ENCODE measurements around the gene RAP1GAP.

Gene RAP1GAP

DNA sequence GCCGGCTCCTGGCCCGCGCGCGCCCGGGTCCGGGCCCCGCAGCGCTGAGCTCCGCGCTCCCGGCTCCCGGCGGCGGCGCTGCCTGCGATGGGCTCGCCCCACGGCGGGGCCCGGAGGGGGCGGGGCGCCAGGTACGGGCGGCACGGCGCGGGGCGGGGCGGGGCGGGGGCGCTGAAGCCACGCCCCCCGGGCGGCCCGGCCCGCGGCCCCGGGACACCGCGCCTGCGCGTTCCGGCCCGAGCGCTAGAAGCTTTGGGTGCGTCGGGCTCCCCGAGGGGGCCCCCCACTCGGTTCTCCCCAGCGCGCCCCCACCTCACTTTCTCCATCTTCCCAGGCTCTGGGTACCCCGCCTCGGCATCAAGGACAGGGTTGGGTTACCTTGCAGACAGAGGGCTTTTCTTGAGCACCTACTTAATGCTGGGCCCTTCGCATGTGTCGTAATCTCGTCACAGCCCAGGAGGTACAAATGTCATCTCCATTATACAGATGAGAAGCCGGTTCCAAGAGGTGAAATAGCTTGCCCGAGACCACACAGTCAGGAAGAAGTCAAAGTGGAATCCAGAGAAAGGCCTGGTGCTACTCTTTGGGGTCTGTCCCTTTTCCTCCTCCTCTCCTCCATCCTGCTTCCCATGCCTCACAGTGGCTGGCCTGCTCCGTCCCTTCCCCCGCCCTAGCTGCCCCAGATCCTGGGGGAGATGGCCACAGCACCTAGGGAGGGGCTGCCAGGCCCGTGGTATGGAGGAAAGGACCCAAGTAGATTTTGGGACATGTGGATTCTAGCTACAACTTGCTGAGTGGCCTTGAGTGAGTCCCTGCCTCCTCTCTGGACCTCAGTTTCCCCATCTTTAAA, 46.5 kb downstream of the RAP1GAP start:
- Mint-ChIP-seq H3K27me3 (peaks cover 26% of the 10 kb centered on the region), H3K4me3 (peak overlapping the region; percentile 60), H3K36me3 (ENCODE audit: low read depth) (no peaks in the 10 kb centered on the region), H3K4me1 (peaks cover 2% of the 10 kb centered on the region), H3K9me3 (no peaks in the 10 kb centered on the region), H3K27ac (no peak overlapping the region)
- ATAC-seq (peak; percentile 62), DNase-seq (peak; percentile 56)

DNA sequence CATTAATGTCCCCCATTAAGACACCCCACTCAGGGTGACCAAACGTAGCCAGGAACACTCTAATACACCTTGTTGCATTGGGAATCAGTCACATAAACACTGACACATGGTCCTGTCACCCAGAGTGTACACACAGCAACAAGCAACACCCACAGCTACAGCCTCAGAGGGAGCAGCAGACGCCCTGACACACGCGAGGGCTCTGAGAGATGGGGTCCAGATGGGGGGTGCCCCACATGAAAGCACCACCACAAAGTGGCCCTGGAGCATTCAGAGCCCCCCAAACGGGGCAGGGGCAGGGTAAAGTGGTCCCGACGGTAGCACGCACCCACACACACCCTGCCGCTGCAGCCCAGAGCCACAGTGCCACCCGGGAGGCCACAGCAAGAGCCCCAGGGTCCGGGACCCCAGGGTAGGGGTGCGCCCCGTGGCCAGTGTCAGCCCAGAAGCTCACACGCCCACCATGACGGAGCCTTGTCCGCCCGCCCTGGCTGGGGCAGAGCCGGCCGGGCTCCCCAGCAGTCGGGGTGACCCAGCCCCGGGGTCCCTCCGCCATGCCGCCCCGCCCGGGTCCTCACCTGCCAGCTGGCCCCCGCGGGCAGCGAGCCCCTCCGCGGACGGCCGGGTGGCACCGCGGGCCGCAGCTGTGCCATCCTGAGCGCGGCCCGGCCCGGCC, 47.3 kb downstream of the RAP1GAP start:
- DNase-seq (no peak), ATAC-seq (no peak)
- Mint-ChIP-seq H3K36me3 (ENCODE audit: low read depth) (no peaks in the 10 kb centered on the region), H3K27me3 (peaks cover 26% of the 10 kb centered on the region), H3K4me1 (peaks cover 2% of the 10 kb centered on the region), H3K27ac (no peak overlapping the region), H3K9me3 (no peaks in the 10 kb centered on the region), H3K4me3 (peak overlapping the region; percentile 20)

DNA sequence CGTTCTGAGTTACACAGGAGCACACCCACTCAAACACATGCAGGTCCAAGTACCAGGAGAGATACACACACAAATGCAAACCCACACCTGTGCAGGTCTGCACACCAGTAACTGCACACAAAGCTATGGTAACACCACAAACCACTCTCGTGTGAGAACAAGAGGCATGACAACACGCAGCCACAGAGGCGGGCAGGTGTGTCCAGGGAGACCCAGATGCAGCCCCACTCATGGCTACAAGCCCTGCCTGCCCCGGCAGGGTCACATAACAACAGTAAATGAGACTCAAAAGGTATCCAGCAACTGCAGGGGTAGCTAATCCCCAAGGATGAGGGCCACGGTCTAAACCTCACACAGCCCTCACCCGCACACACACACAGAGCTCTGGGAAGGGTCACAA, 48.1 kb downstream of the RAP1GAP start:
- H3K4me3 Mint-ChIP-seq = no peak overlapping the region

DNA sequence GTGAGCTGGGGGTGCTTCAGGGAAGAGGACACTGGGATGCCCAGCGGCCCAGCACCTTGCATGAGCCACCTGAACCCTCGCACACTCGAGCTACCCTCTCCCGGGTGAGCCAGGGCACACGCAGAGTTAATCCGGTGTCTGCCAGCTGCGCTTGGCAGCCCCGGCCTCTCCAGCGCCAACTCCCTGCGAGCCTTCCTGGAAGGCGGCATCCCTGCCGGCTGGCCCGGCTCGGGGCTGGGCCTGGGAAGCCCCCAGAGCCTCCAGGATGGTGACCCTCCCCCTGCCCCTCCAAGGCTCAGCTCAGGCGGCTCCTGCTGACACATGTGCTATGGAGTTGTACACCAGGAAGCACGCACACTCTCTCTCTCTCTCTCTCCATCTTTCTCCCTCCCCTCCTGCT, 48.7 kb downstream of the RAP1GAP start:
- no peak for DNase-seq
- H3K4me3 Mint-ChIP-seq = no peak overlapping the region
- H3K27me3 Mint-ChIP-seq = peaks cover 26% of the 10 kb centered on the region

More for the DNA sequence above, 48.1 kb downstream of the RAP1GAP start:
- ATAC-seq (no peak), DNase-seq (no peak)
- H3K9me3 Mint-ChIP-seq = no peaks in the 10 kb centered on the region
- H3K27ac Mint-ChIP-seq = no peak overlapping the region
- H3K27me3 Mint-ChIP-seq = peaks cover 26% of the 10 kb centered on the region
- H3K4me1 Mint-ChIP-seq = peaks cover 2% of the 10 kb centered on the region
- no peaks in the 10 kb centered on the region for H3K36me3 Mint-ChIP-seq (ENCODE audit: low read depth)

DNA sequence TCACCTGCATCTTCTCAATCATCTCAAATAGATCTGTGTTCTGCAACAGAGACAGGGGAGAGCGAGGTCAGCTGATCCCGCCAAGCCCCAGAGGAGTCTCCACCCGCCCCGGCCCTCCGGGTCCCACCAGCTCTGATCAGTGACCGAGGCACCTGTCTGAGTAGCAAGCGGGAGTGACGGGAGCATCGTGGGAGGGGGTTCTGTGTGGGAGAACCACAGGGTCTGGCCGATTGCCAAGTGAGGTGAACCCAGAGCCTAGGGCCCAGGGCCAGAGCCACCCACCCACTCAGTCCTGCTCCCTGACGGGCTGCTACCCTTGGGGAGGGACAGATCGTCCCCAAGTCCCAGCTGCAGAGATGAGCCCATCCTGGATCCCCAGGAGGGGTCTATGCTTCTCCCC, 49.1 kb downstream of the RAP1GAP start:
- ATAC-seq = no peak
- Mint-ChIP-seq H3K27me3 (peaks cover 26% of the 10 kb centered on the region), H3K27ac (no peak overlapping the region), H3K36me3 (ENCODE audit: low read depth) (no peaks in the 10 kb centered on the region), H3K9me3 (no peaks in the 10 kb centered on the region), H3K4me1 (peaks cover 2% of the 10 kb centered on the region), H3K4me3 (no peak overlapping the region)
- no peak for DNase-seq

More for the DNA sequence above, 48.7 kb downstream of the RAP1GAP start:
- Mint-ChIP-seq H3K9me3 (no peaks in the 10 kb centered on the region), H3K36me3 (ENCODE audit: low read depth) (no peaks in the 10 kb centered on the region), H3K27ac (no peak overlapping the region), H3K4me1 (peaks cover 2% of the 10 kb centered on the region)
- no peak for ATAC-seq

DNA sequence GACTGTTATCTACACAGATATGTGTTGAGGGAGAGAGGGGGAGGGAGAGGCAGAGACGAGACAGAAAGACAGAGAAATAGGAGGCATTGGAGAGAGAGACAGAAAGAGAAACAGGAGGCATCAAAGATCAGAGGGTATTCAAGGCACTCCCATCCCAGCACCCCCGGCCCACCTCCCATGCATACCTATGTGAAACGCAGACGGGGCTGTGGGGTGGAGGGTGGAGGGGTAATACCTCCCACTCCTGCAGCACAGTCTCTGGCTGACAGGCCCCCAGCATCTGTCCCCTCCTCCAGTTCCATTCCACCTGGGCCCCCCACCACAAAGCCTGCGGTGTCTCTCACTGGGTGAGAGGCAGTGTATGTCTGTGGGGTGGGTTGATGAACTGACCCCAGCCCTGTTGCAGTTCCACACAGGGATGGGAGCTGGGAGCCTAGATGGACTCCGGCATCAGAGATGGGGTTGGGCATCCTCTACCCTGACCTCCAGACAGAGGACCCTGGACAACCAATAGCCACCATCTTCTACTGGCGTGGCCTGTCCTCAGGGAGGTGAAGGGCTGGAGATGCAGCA, 49.7 kb downstream of the RAP1GAP start:
- no peaks in the 10 kb centered on the region for H3K36me3 Mint-ChIP-seq (ENCODE audit: low read depth)
- peaks cover 2% of the 10 kb centered on the region for H3K4me1 Mint-ChIP-seq
- no peak for ATAC-seq
- no peak for DNase-seq
- no peaks in the 10 kb centered on the region for H3K9me3 Mint-ChIP-seq
- H3K27ac Mint-ChIP-seq = no peak overlapping the region
- H3K4me3 Mint-ChIP-seq = no peak overlapping the region
- H3K27me3 Mint-ChIP-seq = peaks cover 26% of the 10 kb centered on the region

DNA sequence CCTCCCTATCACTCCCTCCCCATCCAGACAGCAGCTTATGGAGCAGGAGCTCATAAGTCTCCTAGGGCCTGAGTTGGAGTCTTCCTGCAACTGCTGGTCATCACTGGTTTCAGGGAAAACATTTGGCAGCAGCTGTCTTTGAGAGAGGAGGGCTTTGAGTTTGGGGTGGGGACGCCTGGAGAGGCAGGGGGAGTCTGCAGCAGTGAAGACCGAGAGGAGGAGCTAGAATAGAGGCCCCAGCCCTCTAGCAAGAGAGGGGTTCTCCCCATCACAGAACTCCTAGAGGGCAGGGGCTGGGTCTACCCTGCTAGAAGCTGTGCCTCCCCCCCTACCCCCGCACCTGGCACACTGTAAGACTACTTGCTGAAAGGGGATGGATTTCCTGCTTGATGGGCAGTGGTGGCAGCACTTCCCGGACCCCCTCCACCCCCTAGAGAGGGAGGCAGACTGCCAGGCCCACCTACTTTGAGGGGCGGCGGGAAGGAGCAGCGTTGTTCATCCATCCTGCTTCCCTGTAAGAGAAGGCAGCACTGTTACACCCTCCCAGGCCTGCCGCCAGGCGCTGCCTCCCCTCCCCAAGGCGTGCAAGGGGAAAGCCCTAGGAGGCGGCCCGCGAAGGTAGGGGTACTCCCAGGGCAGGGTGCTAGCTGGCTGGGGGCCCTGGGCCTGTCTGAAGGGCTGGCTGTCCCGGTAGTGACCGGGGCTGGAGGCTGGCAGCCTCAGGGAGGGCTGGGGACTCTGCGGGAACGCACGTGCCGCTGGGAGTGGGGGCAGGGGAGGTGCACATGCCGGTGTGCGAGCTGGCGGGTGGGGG, 50.4 kb downstream of the RAP1GAP start:
- Mint-ChIP-seq H3K4me3 (no peak overlapping the region), H3K4me1 (peaks cover 2% of the 10 kb centered on the region), H3K36me3 (ENCODE audit: low read depth) (no peaks in the 10 kb centered on the region), H3K9me3 (no peaks in the 10 kb centered on the region), H3K27me3 (peaks cover 22% of the 10 kb centered on the region), H3K27ac (no peak overlapping the region)
- no peak for ATAC-seq
- DNase-seq = no peak

DNA sequence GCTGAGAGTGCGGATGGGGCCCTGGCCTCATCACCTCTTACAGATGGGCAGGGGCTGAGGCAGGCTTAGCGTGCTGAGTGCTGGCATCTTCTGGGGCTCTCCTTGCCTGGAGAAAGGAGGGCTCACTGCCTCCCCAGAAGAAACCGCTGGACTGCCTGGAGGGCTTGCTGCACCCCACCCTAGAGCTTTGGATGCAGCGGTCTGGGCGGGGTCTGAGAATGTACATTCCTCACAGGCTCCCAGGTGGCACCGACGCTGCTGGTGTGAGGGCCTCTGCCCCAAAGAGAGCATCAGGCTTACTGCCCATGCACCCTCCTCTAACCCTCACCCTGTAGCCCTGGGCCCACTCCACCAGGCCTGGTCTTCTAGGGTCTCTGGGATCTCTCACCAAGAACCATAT, 51.1 kb downstream of the RAP1GAP start:
- Mint-ChIP-seq H3K4me3 (no peak overlapping the region), H3K27me3 (peaks cover 19% of the 10 kb centered on the region), H3K27ac (no peak overlapping the region), H3K9me3 (no peaks in the 10 kb centered on the region), H3K36me3 (ENCODE audit: low read depth) (no peaks in the 10 kb centered on the region), H3K4me1 (peaks cover 2% of the 10 kb centered on the region)
- DNase-seq = no peak
- ATAC-seq = no peak

DNA sequence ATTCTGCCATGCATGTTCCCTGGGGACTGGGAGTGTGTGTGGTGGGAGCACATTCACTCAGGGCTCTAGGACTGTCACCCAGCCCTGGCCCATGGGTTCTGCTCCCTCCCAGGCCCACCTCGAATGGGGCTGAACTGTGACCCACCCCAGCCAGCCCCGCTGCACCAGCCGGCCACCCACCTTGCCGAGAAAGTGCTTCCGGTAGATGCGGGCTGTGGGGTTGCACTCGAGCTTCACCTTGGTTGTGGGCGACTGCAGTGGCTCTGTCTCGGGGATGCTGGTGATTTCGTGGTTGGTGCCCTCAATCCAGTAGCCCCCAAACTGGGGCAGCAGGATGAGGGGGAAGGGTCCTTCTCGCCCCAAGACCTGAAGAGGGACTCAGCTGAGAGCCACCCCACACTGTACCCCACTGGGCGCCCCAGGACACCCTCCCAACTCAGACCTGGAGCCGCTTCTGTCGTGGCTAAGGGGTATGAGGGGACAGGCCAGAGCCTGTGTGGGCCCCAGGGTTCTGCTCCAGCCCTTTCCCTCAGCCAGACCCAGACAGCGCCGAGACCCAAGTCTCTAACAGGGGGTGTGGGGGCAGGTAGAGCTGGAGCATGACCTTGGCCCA, 51.9 kb downstream of the RAP1GAP start:
- H3K9me3 Mint-ChIP-seq = no peaks in the 10 kb centered on the region
- H3K27me3 Mint-ChIP-seq = peaks cover 15% of the 10 kb centered on the region
- no peaks in the 10 kb centered on the region for H3K36me3 Mint-ChIP-seq (ENCODE audit: low read depth)
- H3K4me1 Mint-ChIP-seq = no peaks in the 10 kb centered on the region
- no peak overlapping the region for H3K4me3 Mint-ChIP-seq
- DNase-seq (no peak), ATAC-seq (no peak)
- H3K27ac Mint-ChIP-seq = no peak overlapping the region

DNA sequence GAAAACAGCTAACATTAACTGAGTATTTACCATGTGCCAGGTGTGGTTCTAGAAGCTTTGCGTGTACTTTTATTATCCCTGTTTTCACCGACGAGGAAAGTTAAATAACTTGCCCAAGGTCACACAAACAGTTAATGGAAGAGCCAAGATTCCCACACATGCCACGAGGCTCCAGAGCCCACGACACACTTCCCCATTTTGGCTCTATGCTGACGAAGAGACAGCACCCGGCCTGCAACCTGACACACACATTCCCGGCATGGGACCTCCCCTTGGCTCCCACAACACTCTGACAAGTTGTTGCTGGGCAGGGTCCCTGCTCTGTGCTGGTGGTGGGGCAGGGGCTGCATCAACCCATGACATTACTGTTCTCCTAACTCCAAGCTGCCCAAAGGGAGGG, 52.8 kb downstream of the RAP1GAP start:
- Mint-ChIP-seq H3K36me3 (ENCODE audit: low read depth) (no peaks in the 10 kb centered on the region), H3K27ac (no peak overlapping the region), H3K4me1 (no peaks in the 10 kb centered on the region), H3K9me3 (no peaks in the 10 kb centered on the region), H3K27me3 (peaks cover 10% of the 10 kb centered on the region), H3K4me3 (no peak overlapping the region)
- DNase-seq = no peak
- no peak for ATAC-seq

DNA sequence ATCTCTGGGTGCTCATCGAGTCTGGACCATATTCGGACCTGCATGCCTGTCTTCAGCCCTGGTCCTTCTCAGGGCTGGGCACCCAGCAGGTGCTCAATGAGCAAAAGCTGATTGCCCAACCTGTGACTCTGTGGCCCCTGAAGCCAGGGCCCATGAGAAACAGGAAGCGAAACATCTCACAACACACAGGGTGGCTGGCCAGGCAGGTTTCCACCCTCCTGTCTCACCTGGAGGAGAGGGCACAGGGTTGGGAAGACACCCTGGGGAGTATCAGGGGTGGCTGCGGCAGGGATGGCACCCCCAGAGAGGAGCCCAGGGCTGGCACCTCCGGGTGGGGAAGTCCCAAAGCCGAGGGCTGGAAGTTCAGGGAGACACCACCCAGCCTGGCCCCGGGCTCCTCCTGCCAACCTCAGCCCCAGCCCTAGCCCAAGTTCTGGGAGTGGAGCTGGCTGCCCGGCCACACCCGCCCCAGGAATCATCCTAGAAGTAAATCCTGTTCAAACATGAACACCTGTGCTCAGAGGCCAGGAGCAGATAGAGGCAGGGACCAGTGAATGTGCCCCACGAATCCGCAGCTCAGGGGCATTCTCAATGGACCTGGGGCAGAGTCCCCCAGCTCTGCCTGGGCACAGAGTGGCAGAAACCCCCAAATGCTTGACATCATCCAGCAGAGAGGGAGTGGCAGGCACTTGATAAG, 54.6 kb downstream of the RAP1GAP start:
- Mint-ChIP-seq H3K9me3 (no peaks in the 10 kb centered on the region), H3K36me3 (ENCODE audit: low read depth) (no peaks in the 10 kb centered on the region), H3K4me1 (no peaks in the 10 kb centered on the region), H3K4me3 (no peak overlapping the region), H3K27ac (no peak overlapping the region), H3K27me3 (peaks cover 2% of the 10 kb centered on the region)
- ATAC-seq (no peak), DNase-seq (no peak)

DNA sequence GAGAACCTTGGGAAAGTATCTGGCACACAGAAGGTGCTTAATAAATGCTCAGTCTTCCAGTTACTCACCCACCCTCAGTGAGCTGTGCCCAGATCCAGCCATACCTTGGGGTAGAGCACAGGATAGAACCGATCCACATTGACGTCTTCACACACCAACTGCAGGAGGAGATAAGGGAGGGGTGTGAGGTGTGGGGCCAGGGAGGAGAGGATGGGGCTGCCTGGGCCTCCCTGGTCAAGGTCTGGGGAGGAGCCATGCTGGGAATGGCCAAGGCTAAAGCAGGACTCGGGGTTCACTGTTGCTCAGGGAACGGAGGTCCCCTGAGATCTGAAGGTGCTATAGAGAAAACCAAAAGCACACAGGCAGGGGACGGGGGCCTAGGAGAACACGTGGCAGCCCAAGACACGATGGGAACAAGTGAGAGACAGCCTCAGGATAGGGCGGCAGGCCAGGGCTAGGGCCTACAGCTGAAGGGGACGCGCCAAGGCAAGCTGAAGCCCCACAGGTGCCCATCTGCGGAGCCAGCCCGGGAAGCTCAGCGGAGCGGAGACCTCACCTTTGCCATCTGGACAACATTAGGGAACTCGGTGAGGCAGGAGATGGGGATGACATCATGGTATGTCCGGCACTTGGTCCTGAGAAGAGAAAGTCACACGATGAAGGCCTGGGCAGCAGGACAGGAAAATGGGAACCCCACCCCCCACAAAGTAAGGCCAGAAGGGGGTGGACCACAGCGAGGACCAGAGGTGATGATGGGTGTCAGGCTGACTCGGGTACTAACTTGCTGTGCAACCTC, 55.9 kb downstream of the RAP1GAP start:
- no peaks in the 10 kb centered on the region for H3K9me3 Mint-ChIP-seq
- no peaks in the 10 kb centered on the region for H3K27me3 Mint-ChIP-seq
- no peaks in the 10 kb centered on the region for H3K4me1 Mint-ChIP-seq
- no peaks in the 10 kb centered on the region for H3K36me3 Mint-ChIP-seq (ENCODE audit: low read depth)
- no peak overlapping the region for H3K4me3 Mint-ChIP-seq
- DNase-seq (no peak), ATAC-seq (no peak)
- H3K27ac Mint-ChIP-seq = no peak overlapping the region

DNA sequence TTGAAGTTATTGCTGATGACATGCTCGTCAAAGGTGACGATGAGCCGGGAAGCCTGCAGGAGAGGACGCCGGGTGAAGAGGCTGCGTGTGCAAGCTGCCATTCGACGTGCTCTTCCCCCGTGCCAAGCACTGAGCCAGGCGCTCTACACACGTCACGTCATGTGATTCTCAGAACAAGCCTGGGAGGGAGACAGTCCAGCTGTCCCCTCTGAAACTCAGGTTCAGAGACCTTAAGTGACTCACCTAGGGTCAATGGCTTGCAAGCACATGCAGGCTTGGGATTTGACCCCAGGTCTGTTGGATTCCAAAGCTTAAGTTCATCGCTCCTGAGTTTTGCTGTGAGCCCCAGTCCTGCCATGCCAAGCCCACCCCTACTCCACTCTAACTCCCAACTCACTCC, 57.1 kb downstream of the RAP1GAP start:
- H3K4me1 Mint-ChIP-seq = peaks cover 9% of the 10 kb centered on the region
- no peaks in the 10 kb centered on the region for H3K9me3 Mint-ChIP-seq
- no peak for DNase-seq
- no peak overlapping the region for H3K4me3 Mint-ChIP-seq
- H3K27me3 Mint-ChIP-seq = no peaks in the 10 kb centered on the region
- no peak overlapping the region for H3K27ac Mint-ChIP-seq
- no peak for ATAC-seq
- H3K36me3 Mint-ChIP-seq (ENCODE audit: low read depth) = no peaks in the 10 kb centered on the region
